Endothelial cell (in vitro differentiated cells): Measurements from ENCODE around the gene PEPD. TPM values are rescaled to one million over a fixed set of nuclear protein-coding genes. Genes with fewer than 3 reads are reported as not detected.

ENCODE experiments used
- DNase-seq: peaks from one replicate; pipeline ENCODE4 v3.0.0; 2021; ENCODE audit warnings: low spot score
- H3K27ac Mint-ChIP-seq: one replicate; pipeline ENCODE4 v1.8.0; 2021; ENCODE audit warnings: mixed read lengths, inconsistent platforms; ENCODE audit not compliant: unreplicated experiment
- H3K27me3 Mint-ChIP-seq: one replicate; pipeline ENCODE4 v1.8.0; 2021; ENCODE audit warnings: mild to moderate bottlenecking, moderate library complexity, mixed read lengths, inconsistent platforms; ENCODE audit not compliant: unreplicated experiment
- H3K36me3 Mint-ChIP-seq: one replicate; pipeline ENCODE4 v1.8.0; 2021; ENCODE audit warnings: mild to moderate bottlenecking, low read depth, mixed read lengths, inconsistent platforms; ENCODE audit not compliant: unreplicated experiment
- H3K4me1 Mint-ChIP-seq: one replicate; pipeline ENCODE4 v1.8.0; 2021; ENCODE audit warnings: mild to moderate bottlenecking, mixed read lengths, inconsistent platforms; ENCODE audit not compliant: unreplicated experiment
- H3K4me3 Mint-ChIP-seq: one replicate; pipeline ENCODE4 v1.8.0; 2021; ENCODE audit warnings: mild to moderate bottlenecking, mixed read lengths, inconsistent platforms; ENCODE audit not compliant: unreplicated experiment
- H3K9me3 Mint-ChIP-seq: one replicate; pipeline ENCODE4 v1.8.0; 2021; ENCODE audit warnings: mixed read lengths, inconsistent platforms; ENCODE audit not compliant: unreplicated experiment
- CTCF ChIP-seq: fragments of 200-600 bp; sonication (generic); IDR thresholded peaks from one replicate; pipeline ENCODE4 v1.5.0; 2021; ENCODE audit warnings: antibody characterized with exemption; ENCODE audit not compliant: unreplicated experiment
- long read RNA-seq: library from polyadenylated mRNA; unstranded; transcript quantifications from one replicate; pipeline ENCODE4 v2.0.0, GENCODE V29; 2020; ENCODE audit not compliant: unreplicated experiment
- total RNA-seq: library from RNA; stranded (reverse); fragmentation: NEBNext Ultra II Directional; extraction: Animal tissue kit (Norgen Biotek cat#: 25700); gene quantifications from one replicate; pipeline ENCODE4 v1.2.1, GENCODE V29; 2021; ENCODE audit not compliant: unreplicated experiment

Gene PEPD
- total RNA-seq, result 40.5 TPM
- long read RNA-seq, transcript PEPD-201 (15 exons, 1,910 nt), result major isoform, 77 of 90 reads
- long read RNA-seq, partial matches to known transcripts, result 7 of 90 reads
- long read RNA-seq, other reads (novel, unspliced or antisense), result 5 of 90 reads

- peaks cover 12% of the 10 kb centered on the region for H3K4me1 Mint-ChIP-seq
- H3K4me3 Mint-ChIP-seq, result peak within 1 kb of the TSS; percentile 91
- H3K36me3 Mint-ChIP-seq, result peaks cover 3% of the 10 kb centered on the region
- DNase-seq, result peak; percentile 85
- H3K9me3 Mint-ChIP-seq, result no peaks in the 10 kb centered on the region
- H3K27ac Mint-ChIP-seq, result peak within 1 kb of the TSS; percentile 50
- no peak for TF ChIP-seq CTCF
- peaks cover 11% of the 10 kb centered on the region for H3K27me3 Mint-ChIP-seq
These were observed at the start of gene PEPD for GRCh38 chr19:33521480-33522370. Gene PEPD (minus strand): TSS chr19:33521791. CDS start chr19:33521760, 31 bp downstream.

- Mint-ChIP-seq H3K4me3 (no peak overlapping the region), H3K4me1 (peaks cover 18% of the 10 kb centered on the region), H3K27me3 (peaks cover 4% of the 10 kb centered on the region), H3K9me3 (peaks cover 4% of the 10 kb centered on the region), H3K27ac (no peak overlapping the region), H3K36me3 (no peaks in the 10 kb centered on the region)
- no peak for DNase-seq
- TF ChIP-seq CTCF, result no peak
These were observed 48.2 kb upstream of the PEPD start for GRCh38 chr19:33569821-33570220.

GRCh38 chr19:33568706-33569105, 47.1 kb upstream of the PEPD start:
- H3K9me3 Mint-ChIP-seq, result peaks cover 4% of the 10 kb centered on the region
- peaks cover 18% of the 10 kb centered on the region for H3K4me1 Mint-ChIP-seq
- peaks cover 4% of the 10 kb centered on the region for H3K27me3 Mint-ChIP-seq
- H3K36me3 Mint-ChIP-seq, result no peaks in the 10 kb centered on the region
- H3K27ac Mint-ChIP-seq, result no peak overlapping the region
- no peak overlapping the region for H3K4me3 Mint-ChIP-seq
- DNase-seq, result no peak
- TF ChIP-seq CTCF, result no peak

- H3K4me3 Mint-ChIP-seq, result no peak overlapping the region
These were observed 43.3 kb upstream of the PEPD start for GRCh38 chr19:33564836-33565338.

More at GRCh38 chr19:33564836-33565338, 43.3 kb upstream of the PEPD start:
- H3K9me3 Mint-ChIP-seq, result peaks cover 4% of the 10 kb centered on the region
- H3K27me3 Mint-ChIP-seq, result peaks cover 4% of the 10 kb centered on the region
- no peak for TF ChIP-seq CTCF
- DNase-seq, result no peak
- peaks cover 11% of the 10 kb centered on the region for H3K4me1 Mint-ChIP-seq
- H3K36me3 Mint-ChIP-seq, result no peaks in the 10 kb centered on the region
- no peak overlapping the region for H3K27ac Mint-ChIP-seq
